ENCODE data around the gene BAIAP3. TPM values are rescaled to one million over a fixed set of nuclear protein-coding genes. Genes with fewer than 3 reads are reported as not detected.

BAIAP3 gene
- total RNA-seq, 1 donor from 2014 or later: 8.4 TPM

DNA sequence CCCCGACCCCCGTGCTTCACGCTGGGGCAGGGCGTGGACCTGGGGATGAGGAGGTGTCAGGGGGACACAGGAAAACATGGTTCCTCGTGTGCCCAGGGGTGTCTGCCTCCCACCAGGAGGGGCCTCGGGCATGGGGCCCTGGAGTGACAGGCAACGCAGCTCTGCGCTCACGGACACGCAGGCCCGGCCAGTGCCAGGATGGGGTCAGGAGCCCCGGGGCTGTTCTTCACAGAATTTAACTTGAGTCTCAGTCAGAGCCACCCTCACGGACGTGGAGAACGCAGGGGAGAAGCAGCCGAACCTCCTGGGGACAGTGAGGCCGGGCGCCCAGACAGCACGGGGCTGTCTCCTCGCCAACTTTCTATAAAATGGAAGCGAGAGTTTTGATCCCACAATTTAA, 64.3 kb downstream of the BAIAP3 start:
- Histone ChIP-seq H3K9me3 (no peaks in the 10 kb centered on the region), H3K4me1 (no peaks in the 10 kb centered on the region), H3K36me3 (peaks cover 92% of the 10 kb centered on the region), H3K27me3 (ENCODE audit: low read depth) (no peaks in the 10 kb centered on the region), H3K27ac (no peak overlapping the region), H3K4me3 (no peak overlapping the region)
- DNase-seq: no peak
- no peak for ATAC-seq
- intact Hi-C loops (cut with DNase I): no loop called here
- TF ChIP-seq, protein P1, sequence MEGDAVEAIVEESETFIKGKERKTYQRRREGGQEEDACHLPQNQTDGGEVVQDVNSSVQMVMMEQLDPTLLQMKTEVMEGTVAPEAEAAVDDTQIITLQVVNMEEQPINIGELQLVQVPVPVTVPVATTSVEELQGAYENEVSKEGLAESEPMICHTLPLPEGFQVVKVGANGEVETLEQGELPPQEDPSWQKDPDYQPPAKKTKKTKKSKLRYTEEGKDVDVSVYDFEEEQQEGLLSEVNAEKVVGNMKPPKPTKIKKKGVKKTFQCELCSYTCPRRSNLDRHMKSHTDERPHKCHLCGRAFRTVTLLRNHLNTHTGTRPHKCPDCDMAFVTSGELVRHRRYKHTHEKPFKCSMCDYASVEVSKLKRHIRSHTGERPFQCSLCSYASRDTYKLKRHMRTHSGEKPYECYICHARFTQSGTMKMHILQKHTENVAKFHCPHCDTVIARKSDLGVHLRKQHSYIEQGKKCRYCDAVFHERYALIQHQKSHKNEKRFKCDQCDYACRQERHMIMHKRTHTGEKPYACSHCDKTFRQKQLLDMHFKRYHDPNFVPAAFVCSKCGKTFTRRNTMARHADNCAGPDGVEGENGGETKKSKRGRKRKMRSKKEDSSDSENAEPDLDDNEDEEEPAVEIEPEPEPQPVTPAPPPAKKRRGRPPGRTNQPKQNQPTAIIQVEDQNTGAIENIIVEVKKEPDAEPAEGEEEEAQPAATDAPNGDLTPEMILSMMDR (IDR thresholded peaks at IDR 0.05): no peak

DNA sequence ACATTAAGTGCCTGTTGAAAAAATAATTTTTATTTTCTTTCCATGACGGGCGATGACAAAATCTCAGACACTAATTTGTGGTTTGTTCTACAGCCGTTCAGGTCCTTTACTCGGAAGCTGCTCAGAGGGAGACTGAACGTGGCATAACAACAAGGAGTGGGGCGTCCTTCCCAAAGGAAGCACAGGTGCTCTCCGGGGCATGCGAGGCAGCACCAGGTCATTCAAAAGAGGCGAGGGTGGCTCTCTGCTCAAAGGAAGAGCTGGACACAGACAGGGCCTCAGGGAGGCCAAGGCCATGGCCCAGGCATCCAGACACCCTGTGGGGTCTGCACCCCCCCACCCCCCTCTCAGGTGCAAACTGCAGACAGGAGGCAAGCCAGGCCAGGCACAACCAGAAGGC, 64.9 kb downstream of the BAIAP3 start:
- H3K36me3 ChIP-seq: peaks cover 92% of the 10 kb centered on the region
- DNase-seq (no peak), ATAC-seq (no peak)
- TF ChIP-seq, protein P1 (IDR thresholded peaks at IDR 0.05): no peak
- intact Hi-C loops (cut with DNase I): no loop called here
- no peaks in the 10 kb centered on the region for H3K9me3 ChIP-seq
- H3K4me1 ChIP-seq: no peaks in the 10 kb centered on the region
- H3K27me3 ChIP-seq (ENCODE audit: low read depth): no peaks in the 10 kb centered on the region
- H3K4me3 ChIP-seq: no peak overlapping the region
- H3K27ac ChIP-seq: no peak overlapping the region

Other genes starting within 250 kb of the BAIAP3 start
- gene C1QTNF8, start 237.4 kb upstream of the BAIAP3 start, total RNA-seq: not detected
- gene CACNA1H, start 180.5 kb upstream of the BAIAP3 start, total RNA-seq: 8.4 TPM
- 2.9 TPM for gene TPSG1, start 108.4 kb upstream of the BAIAP3 start, total RNA-seq
- gene TPSB2, start 103.5 kb upstream of the BAIAP3 start, total RNA-seq: 168 TPM
- 103 TPM for gene TPSAB1, start 92.9 kb upstream of the BAIAP3 start, total RNA-seq
- 9.6 TPM for gene TPSD1, start 77.6 kb upstream of the BAIAP3 start, total RNA-seq
- 93.4 TPM for gene UBE2I, start 24.0 kb upstream of the BAIAP3 start, total RNA-seq
- gene TSR3, start 18.2 kb downstream of the BAIAP3 start, total RNA-seq: 39.5 TPM
- 89.5 TPM for gene GNPTG, start 18.3 kb downstream of the BAIAP3 start, total RNA-seq
- gene UNKL, start 81.1 kb downstream of the BAIAP3 start, total RNA-seq: 23.1 TPM
- gene UQCC4, start 87.1 kb downstream of the BAIAP3 start, total RNA-seq: 9.7 TPM
- not detected for gene PERCC1, start 97.4 kb downstream of the BAIAP3 start, total RNA-seq
- gene CCDC154, start 110.9 kb downstream of the BAIAP3 start, total RNA-seq: 3.1 TPM
- 146 TPM for gene CLCN7, start 141.4 kb downstream of the BAIAP3 start, total RNA-seq
- gene PTX4, start 155.3 kb downstream of the BAIAP3 start, total RNA-seq: not detected
- gene TELO2, start 159.7 kb downstream of the BAIAP3 start, total RNA-seq: 27.5 TPM
- 63.1 TPM for gene TMEM204, start 200.0 kb downstream of the BAIAP3 start, total RNA-seq